ENCODE results near the gene SAYSD1.

SAYSD1 gene

GRCh38 chr6:39061588-39061987 lies 53.4 kb downstream of the SAYSD1 start:
- H3K27me3 ChIP-seq (ENCODE audit: control insufficient read depth in 1 of 2, insufficient read depth in 1 of 2, low read length in 2 of 2), result peaks cover 44 to 89% of the 10 kb centered on the region in 2 experiments
- no peak overlapping the region for H3K18ac ChIP-seq (ENCODE audit: low read depth in 1 of 2, low read length in 2 of 2)
- H3K9ac ChIP-seq (ENCODE audit: low read length), result no peak overlapping the region
- H3K9me3 ChIP-seq (ENCODE audit: control insufficient read depth, low read length), result no peaks in the 10 kb centered on the region
- no peaks in the 10 kb centered on the region for H3K4me1 ChIP-seq (ENCODE audit: control insufficient read depth, insufficient read depth, low read depth, low read length)
- H3K36me3 ChIP-seq (ENCODE audit: control insufficient read depth in 1 of 2, insufficient read depth in 2 of 2, low read depth in 1 of 2, low read length in 2 of 2), result no peaks in the 10 kb centered on the region
- H2AFZ ChIP-seq (ENCODE audit: low read depth, low read length), result no peak overlapping the region
- no peak overlapping the region for H3K4me3 ChIP-seq (ENCODE audit: insufficient read depth in 1 of 2, low read depth in 1 of 2, low read length in 2 of 2)
- no peak for DNase-seq
- no peaks in the 10 kb centered on the region for H3K79me1 ChIP-seq (replicated peaks; ENCODE audit: low read length, poor library complexity, severe bottlenecking)
- no peak overlapping the region for H4K91ac ChIP-seq (ENCODE audit: low read length)
- H2AK5ac ChIP-seq (ENCODE audit: low read length, severe bottlenecking), result no peak overlapping the region
- no peak overlapping the region for H2BK120ac ChIP-seq (ENCODE audit: low read depth, low read length)
- no peak overlapping the region for H2BK5ac ChIP-seq (ENCODE audit: low read depth, low read length, poor library complexity, severe bottlenecking)
- H3K4me2 ChIP-seq (ENCODE audit: low read length, poor library complexity, severe bottlenecking), result no peak overlapping the region
- H2BK15ac ChIP-seq (ENCODE audit: low read depth, poor library complexity, severe bottlenecking), result no peak overlapping the region
- H3K4ac ChIP-seq (ENCODE audit: low read depth in 1 of 2, low read length in 2 of 2), result no peak overlapping the region
- no peak overlapping the region for H3K14ac ChIP-seq (ENCODE audit: low read length in 2 of 2)
- 62% methylated on average over 1 of the region's 3 CpGs for WGBS
- H2BK12ac ChIP-seq (ENCODE audit: low read length in 2 of 2), result no peak overlapping the region
- H3K27ac ChIP-seq (ENCODE audit: low read length, poor library complexity, severe bottlenecking), result no peak overlapping the region
- no peak overlapping the region for H3K23ac ChIP-seq (ENCODE audit: low read length in 2 of 2)
- H4K8ac ChIP-seq (ENCODE audit: low read length), result no peak overlapping the region

GRCh38 chr6:39061182-39061581 lies 53.8 kb downstream of the SAYSD1 start:
- no peak overlapping the region for H3K14ac ChIP-seq (ENCODE audit: low read length in 2 of 2)
- H3K36me3 ChIP-seq (ENCODE audit: control insufficient read depth in 1 of 2, insufficient read depth in 2 of 2, low read depth in 1 of 2, low read length in 2 of 2), result no peaks in the 10 kb centered on the region
- no peak overlapping the region for H2BK5ac ChIP-seq (ENCODE audit: low read depth, low read length, poor library complexity, severe bottlenecking)
- H3K4me3 ChIP-seq (ENCODE audit: insufficient read depth in 1 of 2, low read depth in 1 of 2, low read length in 2 of 2), result no peak overlapping the region
- no peak overlapping the region for H2BK120ac ChIP-seq (ENCODE audit: low read depth, low read length)
- H3K4me2 ChIP-seq (ENCODE audit: low read length, poor library complexity, severe bottlenecking), result no peak overlapping the region
- H3K4ac ChIP-seq (ENCODE audit: low read depth in 1 of 2, low read length in 2 of 2), result no peak overlapping the region
- H4K8ac ChIP-seq (ENCODE audit: low read length), result no peak overlapping the region
- no peak overlapping the region for H2BK12ac ChIP-seq (ENCODE audit: low read length in 2 of 2)
- H3K27ac ChIP-seq (ENCODE audit: low read length, poor library complexity, severe bottlenecking), result no peak overlapping the region
- H2BK15ac ChIP-seq (ENCODE audit: low read depth, poor library complexity, severe bottlenecking), result no peak overlapping the region
- no peak overlapping the region for H2AFZ ChIP-seq (ENCODE audit: low read depth, low read length)
- no peak overlapping the region for H4K91ac ChIP-seq (ENCODE audit: low read length)
- 64% methylated on average over 5 of the region's 6 CpGs for WGBS
- H3K23ac ChIP-seq (ENCODE audit: low read length in 2 of 2), result no peak overlapping the region
- no peaks in the 10 kb centered on the region for H3K4me1 ChIP-seq (ENCODE audit: control insufficient read depth, insufficient read depth, low read depth, low read length)
- DNase-seq, result no peak
- H2AK5ac ChIP-seq (ENCODE audit: low read length, severe bottlenecking), result no peak overlapping the region
- no peak overlapping the region for H3K9ac ChIP-seq (ENCODE audit: low read length)
- H3K27me3 ChIP-seq (ENCODE audit: control insufficient read depth in 1 of 2, insufficient read depth in 1 of 2, low read length in 2 of 2), result peaks cover 44 to 89% of the 10 kb centered on the region in 2 experiments
- H3K79me1 ChIP-seq (replicated peaks; ENCODE audit: low read length, poor library complexity, severe bottlenecking), result no peaks in the 10 kb centered on the region
- H3K18ac ChIP-seq (ENCODE audit: low read depth in 1 of 2, low read length in 2 of 2), result no peak overlapping the region
- H3K9me3 ChIP-seq (ENCODE audit: control insufficient read depth, low read length), result no peaks in the 10 kb centered on the region

- no peak overlapping the region for H2AFZ ChIP-seq (ENCODE audit: low read depth, low read length)
- no peaks in the 10 kb centered on the region for H3K36me3 ChIP-seq (ENCODE audit: control insufficient read depth in 1 of 2, insufficient read depth in 2 of 2, low read depth in 1 of 2, low read length in 2 of 2)
- no peak overlapping the region for H4K8ac ChIP-seq (ENCODE audit: low read length)
- H3K4me2 ChIP-seq (ENCODE audit: low read length, poor library complexity, severe bottlenecking), result no peak overlapping the region
- no peak overlapping the region for H3K9ac ChIP-seq (ENCODE audit: low read length)
- H3K27ac ChIP-seq (ENCODE audit: low read length, poor library complexity, severe bottlenecking), result no peak overlapping the region
- no peak overlapping the region for H2BK120ac ChIP-seq (ENCODE audit: low read depth, low read length)
- no peak for DNase-seq
- H2BK15ac ChIP-seq (ENCODE audit: low read depth, poor library complexity, severe bottlenecking), result no peak overlapping the region
- H3K4ac ChIP-seq (ENCODE audit: low read depth in 1 of 2, low read length in 2 of 2), result no peak overlapping the region
- H3K4me3 ChIP-seq (ENCODE audit: insufficient read depth in 1 of 2, low read depth in 1 of 2, low read length in 2 of 2), result no peak overlapping the region
- H4K91ac ChIP-seq (ENCODE audit: low read length), result no peak overlapping the region
- H3K9me3 ChIP-seq (ENCODE audit: control insufficient read depth, low read length), result no peaks in the 10 kb centered on the region
- H2BK12ac ChIP-seq (ENCODE audit: low read length in 2 of 2), result no peak overlapping the region
- H3K14ac ChIP-seq (ENCODE audit: low read length in 2 of 2), result no peak overlapping the region
- H2BK5ac ChIP-seq (ENCODE audit: low read depth, low read length, poor library complexity, severe bottlenecking), result no peak overlapping the region
- H3K27me3 ChIP-seq (ENCODE audit: control insufficient read depth in 1 of 2, insufficient read depth in 1 of 2, low read length in 2 of 2), result peaks cover 47 to 89% of the 10 kb centered on the region in 2 experiments
- no peaks in the 10 kb centered on the region for H3K4me1 ChIP-seq (ENCODE audit: control insufficient read depth, insufficient read depth, low read depth, low read length)
- no peak overlapping the region for H3K18ac ChIP-seq (ENCODE audit: low read depth in 1 of 2, low read length in 2 of 2)
- H3K79me1 ChIP-seq (replicated peaks; ENCODE audit: low read length, poor library complexity, severe bottlenecking), result no peaks in the 10 kb centered on the region
- H3K23ac ChIP-seq (ENCODE audit: low read length in 2 of 2), result no peak overlapping the region
- H2AK5ac ChIP-seq (ENCODE audit: low read length, severe bottlenecking), result no peak overlapping the region
- WGBS, result 89% methylated on average over 6 of the region's 7 CpGs
Observed at GRCh38 chr6:39060467-39061160, 54.4 kb downstream of the SAYSD1 start.

GRCh38 chr6:39059496-39060310 lies 55.3 kb downstream of the SAYSD1 start:
- H3K27me3 ChIP-seq (ENCODE audit: control insufficient read depth in 1 of 2, insufficient read depth in 1 of 2, low read length in 2 of 2), result peaks cover 47 to 89% of the 10 kb centered on the region in 2 experiments
- no peak overlapping the region for H4K8ac ChIP-seq (ENCODE audit: low read length)
- no peak overlapping the region for H2BK5ac ChIP-seq (ENCODE audit: low read depth, low read length, poor library complexity, severe bottlenecking)
- H3K9ac ChIP-seq (ENCODE audit: low read length), result no peak overlapping the region
- DNase-seq, result no peak
- H3K9me3 ChIP-seq (ENCODE audit: control insufficient read depth, low read length), result no peaks in the 10 kb centered on the region
- H2AFZ ChIP-seq (ENCODE audit: low read depth, low read length), result no peak overlapping the region
- no peak overlapping the region for H2BK120ac ChIP-seq (ENCODE audit: low read depth, low read length)
- H3K79me1 ChIP-seq (replicated peaks; ENCODE audit: low read length, poor library complexity, severe bottlenecking), result no peaks in the 10 kb centered on the region
- no peak overlapping the region for H2AK5ac ChIP-seq (ENCODE audit: low read length, severe bottlenecking)
- no peak overlapping the region for H2BK15ac ChIP-seq (ENCODE audit: low read depth, poor library complexity, severe bottlenecking)
- no peak overlapping the region for H3K23ac ChIP-seq (ENCODE audit: low read length in 2 of 2)
- WGBS, result 66% methylated on average over 13 of the region's 14 CpGs
- no peak overlapping the region for H3K18ac ChIP-seq (ENCODE audit: low read depth in 1 of 2, low read length in 2 of 2)
- H3K27ac ChIP-seq (ENCODE audit: low read length, poor library complexity, severe bottlenecking), result no peak overlapping the region
- no peak overlapping the region for H3K4me2 ChIP-seq (ENCODE audit: low read length, poor library complexity, severe bottlenecking)
- no peak overlapping the region for H4K91ac ChIP-seq (ENCODE audit: low read length)
- no peak overlapping the region for H3K4ac ChIP-seq (ENCODE audit: low read depth in 1 of 2, low read length in 2 of 2)
- H3K14ac ChIP-seq (ENCODE audit: low read length in 2 of 2), result no peak overlapping the region
- no peaks in the 10 kb centered on the region for H3K36me3 ChIP-seq (ENCODE audit: control insufficient read depth in 1 of 2, insufficient read depth in 2 of 2, low read depth in 1 of 2, low read length in 2 of 2)
- H3K4me1 ChIP-seq (ENCODE audit: control insufficient read depth, insufficient read depth, low read depth, low read length), result no peaks in the 10 kb centered on the region
- H3K4me3 ChIP-seq (ENCODE audit: insufficient read depth in 1 of 2, low read depth in 1 of 2, low read length in 2 of 2), result no peak overlapping the region
- H2BK12ac ChIP-seq (ENCODE audit: low read length in 2 of 2), result no peak overlapping the region
